CD14-positive monocyte (primary cell): Measurements from ENCODE around the gene ST6GALNAC3. TPM values are rescaled to one million over a fixed set of nuclear protein-coding genes. Genes with fewer than 3 reads are reported as not detected.

ENCODE experiments used
- DNase-seq, 3 donors: peaks; one replicate each; pipeline ENCODE4 v3.0.0-alpha.2; 2011 to 2022
- H2AFZ ChIP-seq: 2 replicates; pipeline ENCODE4 v1.6.0; 2012; ENCODE audit warnings: mild to moderate bottlenecking, low read depth, low read length, inconsistent platforms; ENCODE audit not compliant: insufficient read depth, poor library complexity, severe bottlenecking
- H3K27ac ChIP-seq, 2 donors: 1 replicate in 1 of 2; 2 replicates in 1 of 2; pipeline ENCODE4 v1.5.1; 2012 to 2013; ENCODE audit warnings: low read length in 2 of 2, control low read depth in 1 of 2, inconsistent platforms in 1 of 2, low read depth in 1 of 2, mild to moderate bottlenecking in 1 of 2
- H3K27me3 ChIP-seq, 2 donors: one replicate each; pipeline versions ENCODE4 v1.6.0 to v1.6.1; 2011 to 2013; ENCODE audit warnings: low read length in 2 of 2; ENCODE audit not compliant: control insufficient read depth in 2 of 2, insufficient read depth in 2 of 2
- H3K36me3 ChIP-seq, 2 donors: replicated peaks in 1 of 2; 1 replicate in 1 of 2; 2 replicates in 1 of 2; pipeline versions ENCODE4 v1.5.1 to v1.6.1; 2012 to 2013; ENCODE audit warnings: low read length in 2 of 2, control low read depth in 1 of 2, inconsistent platforms in 1 of 2, mild to moderate bottlenecking in 1 of 2; ENCODE audit not compliant: insufficient read depth in 2 of 2, control insufficient read depth in 1 of 2
- H3K4me1 ChIP-seq, 2 donors: 1 replicate in 1 of 2; 2 replicates in 1 of 2; pipeline versions ENCODE4 v1.5.1 to v1.6.1; 2012 to 2013; ENCODE audit warnings: low read length in 2 of 2, control low read depth in 1 of 2, inconsistent platforms in 1 of 2, mild to moderate bottlenecking in 1 of 2, moderate library complexity in 1 of 2; ENCODE audit not compliant: insufficient read depth in 2 of 2, control insufficient read depth in 1 of 2
- H3K4me2 ChIP-seq: replicated peaks from 2 replicates; pipeline ENCODE3; 2012; ENCODE audit warnings: low read length, moderate library complexity, mild to moderate bottlenecking; ENCODE audit not compliant: poor library complexity, severe bottlenecking; ENCODE audit errors: extremely low read depth
- H3K4me3 ChIP-seq, 3 experiments: fragments of 200-600 bp in 1 of 3; sonication (generic) in 1 of 3; replicated peaks in 1 of 3; 1 replicate in 2 of 3; 2 replicates in 1 of 3; pipeline ENCODE4 v1.5.1; 2011 to 2013; ENCODE audit warnings: low read length in 3 of 3, mild to moderate bottlenecking in 3 of 3, control low read depth in 2 of 3, low read depth in 2 of 3, inconsistent platforms in 1 of 3, moderate library complexity in 1 of 3
- H3K79me2 ChIP-seq: 2 replicates; pipeline ENCODE4 v1.6.0; 2012; ENCODE audit warnings: mild to moderate bottlenecking, control low read depth, inconsistent platforms, low read length, moderate library complexity; ENCODE audit not compliant: insufficient read depth
- H3K9ac ChIP-seq: 2 replicates; pipeline ENCODE4 v1.6.0; 2017; ENCODE audit warnings: low read length, mild to moderate bottlenecking; ENCODE audit not compliant: insufficient read depth, poor library complexity, severe bottlenecking
- H3K9me3 ChIP-seq, 2 donors: replicated peaks in 1 of 2; 1 replicate in 1 of 2; 2 replicates in 1 of 2; pipeline versions ENCODE4 v1.5.1 to v1.6.1; 2012 to 2013; ENCODE audit warnings: low read length in 2 of 2, control low read depth in 1 of 2; ENCODE audit not compliant: control insufficient read depth in 1 of 2, insufficient read depth in 1 of 2
- H4K20me1 ChIP-seq: 2 replicates; pipeline ENCODE4 v1.6.0; 2012; ENCODE audit warnings: mild to moderate bottlenecking, low read length, control low read depth, moderate library complexity; ENCODE audit not compliant: insufficient read depth
- H3K27ac Mint-ChIP-seq, 7 donors: one replicate each; pipeline ENCODE4 v1.8.0; 2020; ENCODE audit warnings: mild to moderate bottlenecking in 7 of 7, mixed read lengths in 7 of 7, moderate library complexity in 6 of 7, inconsistent platforms in 2 of 7
- H3K27me3 Mint-ChIP-seq, 3 donors: one replicate each; pipeline ENCODE4 v1.8.0; 2021 to 2022; ENCODE audit warnings: low read depth in 3 of 3, mild to moderate bottlenecking in 3 of 3, mixed read lengths in 3 of 3, moderate library complexity in 3 of 3, inconsistent platforms in 1 of 3
- H3K36me3 Mint-ChIP-seq, 2 donors: one replicate each; pipeline ENCODE4 v1.8.0; 2020; ENCODE audit warnings: mixed read lengths in 2 of 2, inconsistent platforms in 1 of 2, mild to moderate bottlenecking in 1 of 2
- H3K4me1 Mint-ChIP-seq: one replicate; pipeline ENCODE4 v1.8.0; 2020; ENCODE audit warnings: mild to moderate bottlenecking, mixed read lengths
- H3K4me3 Mint-ChIP-seq, 2 donors: one replicate each; pipeline ENCODE4 v1.8.0; 2020; ENCODE audit warnings: mild to moderate bottlenecking in 2 of 2, mixed read lengths in 2 of 2, moderate library complexity in 1 of 2
- H3K9me3 Mint-ChIP-seq, 7 donors: one replicate each; pipeline ENCODE4 v1.8.0; 2020 to 2022; ENCODE audit warnings: mixed read lengths in 7 of 7, mild to moderate bottlenecking in 6 of 7, moderate library complexity in 6 of 7, inconsistent platforms in 2 of 7
- WGBS: methylation state at CpG from one replicate; pipeline ENCODE4 v1.1.5; 2013; ENCODE audit warnings: missing lambda C conversion rate; ENCODE audit not compliant: insufficient coverage; 5-methylcytosine and 5-hydroxymethylcytosine counted together
- intact Hi-C, 2 donors: fragments of 100-400 bp; cut with micrococcal nuclease; formaldehyde crosslinking; loops; one replicate each; pipeline versions ENCODE4 v1.15.0 to v1.15.1; 2023
- polyA plus RNA-seq, 3 donors: library from polyadenylated mRNA; depleted of rRNA in 1 of 3; unstranded in 2 of 3; stranded (reverse) in 1 of 3; fragments of 300-500 nt in 2 of 3; fragments of >200 nt in 1 of 3; fragmentation: Illumina TruSeq in 2 of 3; gene quantifications; 1 replicate in 2 of 3; 2 replicates in 1 of 3; pipeline ENCODE4 v1.2.3, GENCODE V29; 2012 to 2021
- TF ChIP-seq, protein P1 (sequence below): fragments of 200-600 bp; IDR thresholded peaks from one replicate; pipeline ENCODE4 v1.8.0; 2022; ENCODE audit warnings: antibody characterized with exemption, mild to moderate bottlenecking

ST6GALNAC3 gene
- polyA plus RNA-seq, 3 donors, result 6.5 to 9.2 (median 7.6) TPM

GRCh38 chr1:76090283-76091203 lies 16.0 kb downstream of the ST6GALNAC3 start:
- no peak for DNase-seq
- H3K4me2 ChIP-seq, result no peak overlapping the region
- H3K36me3 Mint-ChIP-seq, result peaks cover 0 to 2% of the 10 kb centered on the region in 2 donors
- peaks cover 0 to 3% (median 0%) of the 10 kb centered on the region in 7 donors for H3K9me3 Mint-ChIP-seq
- TF ChIP-seq, protein P1, sequence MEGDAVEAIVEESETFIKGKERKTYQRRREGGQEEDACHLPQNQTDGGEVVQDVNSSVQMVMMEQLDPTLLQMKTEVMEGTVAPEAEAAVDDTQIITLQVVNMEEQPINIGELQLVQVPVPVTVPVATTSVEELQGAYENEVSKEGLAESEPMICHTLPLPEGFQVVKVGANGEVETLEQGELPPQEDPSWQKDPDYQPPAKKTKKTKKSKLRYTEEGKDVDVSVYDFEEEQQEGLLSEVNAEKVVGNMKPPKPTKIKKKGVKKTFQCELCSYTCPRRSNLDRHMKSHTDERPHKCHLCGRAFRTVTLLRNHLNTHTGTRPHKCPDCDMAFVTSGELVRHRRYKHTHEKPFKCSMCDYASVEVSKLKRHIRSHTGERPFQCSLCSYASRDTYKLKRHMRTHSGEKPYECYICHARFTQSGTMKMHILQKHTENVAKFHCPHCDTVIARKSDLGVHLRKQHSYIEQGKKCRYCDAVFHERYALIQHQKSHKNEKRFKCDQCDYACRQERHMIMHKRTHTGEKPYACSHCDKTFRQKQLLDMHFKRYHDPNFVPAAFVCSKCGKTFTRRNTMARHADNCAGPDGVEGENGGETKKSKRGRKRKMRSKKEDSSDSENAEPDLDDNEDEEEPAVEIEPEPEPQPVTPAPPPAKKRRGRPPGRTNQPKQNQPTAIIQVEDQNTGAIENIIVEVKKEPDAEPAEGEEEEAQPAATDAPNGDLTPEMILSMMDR, result no peak
- no peaks in the 10 kb centered on the region for H3K9me3 ChIP-seq
- H3K79me2 ChIP-seq, result no peaks in the 10 kb centered on the region
- H3K9ac ChIP-seq, result no peak overlapping the region
- peaks cover 10% of the 10 kb centered on the region for H3K4me1 Mint-ChIP-seq
- peaks cover 0 to 2% (median 0%) of the 10 kb centered on the region in 3 donors for H3K27me3 Mint-ChIP-seq
- no peak overlapping the region for H3K27ac Mint-ChIP-seq
- H3K4me3 ChIP-seq, result no peak overlapping the region
- no peaks in the 10 kb centered on the region for H3K4me1 ChIP-seq
- H3K4me3 Mint-ChIP-seq, result no peak overlapping the region
- 69% methylated on average over 6 of the region's 7 CpGs for WGBS
- no peaks in the 10 kb centered on the region for H3K36me3 ChIP-seq
- H2AFZ ChIP-seq, result no peak overlapping the region
- no peak overlapping the region for H3K27ac ChIP-seq
- intact Hi-C loops, result no loop called here
- no peaks in the 10 kb centered on the region for H3K27me3 ChIP-seq
- H4K20me1 ChIP-seq, result peaks cover 41% of the 10 kb centered on the region

- H3K27me3 Mint-ChIP-seq, result peaks cover 0 to 3% (median 0%) of the 10 kb centered on the region in 3 donors
- no peaks in the 10 kb centered on the region for H3K4me1 ChIP-seq
- H3K4me3 Mint-ChIP-seq, result no peak overlapping the region
- TF ChIP-seq, protein P1, result no peak
- H3K4me2 ChIP-seq, result no peak overlapping the region
- H4K20me1 ChIP-seq, result peaks cover 33% of the 10 kb centered on the region
- H3K4me3 ChIP-seq, result no peak overlapping the region
- H3K27ac Mint-ChIP-seq, result no peak overlapping the region
- intact Hi-C loops, result no loop called here
- peaks cover 0 to 2% of the 10 kb centered on the region in 2 donors for H3K36me3 Mint-ChIP-seq
- H3K79me2 ChIP-seq, result no peaks in the 10 kb centered on the region
- peaks cover 0 to 7% (median 3%) of the 10 kb centered on the region in 7 donors for H3K9me3 Mint-ChIP-seq
- H3K9ac ChIP-seq, result no peak overlapping the region
- H2AFZ ChIP-seq, result no peak overlapping the region
- DNase-seq, result no peak
- no peaks in the 10 kb centered on the region for H3K9me3 ChIP-seq
- 80% methylated on average over 1 of the region's 3 CpGs for WGBS
- H3K27me3 ChIP-seq, result no peaks in the 10 kb centered on the region
- no peaks in the 10 kb centered on the region for H3K36me3 ChIP-seq
- H3K4me1 Mint-ChIP-seq, result peaks cover 4% of the 10 kb centered on the region
- H3K27ac ChIP-seq, result no peak overlapping the region
Measured at GRCh38 chr1:76092812-76093211, 18.3 kb downstream of the ST6GALNAC3 start.
